A549 treated with CpdA at 1 μM for 4 hours (cell line): ENCODE results near the gene ENTREP3. TPM values are rescaled to one million over a fixed set of nuclear protein-coding genes. Genes with fewer than 3 reads are reported as not detected.

Experiments used
- total RNA-seq: library from RNA; stranded (reverse); fragments of 200-300 nt; extraction: Qiagen RNA extraction; gene quantifications from 5 replicates; pipeline ENCODE4 v1.2.3, GENCODE V29; 2022; ENCODE audit warnings: low read depth

Gene ENTREP3, protein sequence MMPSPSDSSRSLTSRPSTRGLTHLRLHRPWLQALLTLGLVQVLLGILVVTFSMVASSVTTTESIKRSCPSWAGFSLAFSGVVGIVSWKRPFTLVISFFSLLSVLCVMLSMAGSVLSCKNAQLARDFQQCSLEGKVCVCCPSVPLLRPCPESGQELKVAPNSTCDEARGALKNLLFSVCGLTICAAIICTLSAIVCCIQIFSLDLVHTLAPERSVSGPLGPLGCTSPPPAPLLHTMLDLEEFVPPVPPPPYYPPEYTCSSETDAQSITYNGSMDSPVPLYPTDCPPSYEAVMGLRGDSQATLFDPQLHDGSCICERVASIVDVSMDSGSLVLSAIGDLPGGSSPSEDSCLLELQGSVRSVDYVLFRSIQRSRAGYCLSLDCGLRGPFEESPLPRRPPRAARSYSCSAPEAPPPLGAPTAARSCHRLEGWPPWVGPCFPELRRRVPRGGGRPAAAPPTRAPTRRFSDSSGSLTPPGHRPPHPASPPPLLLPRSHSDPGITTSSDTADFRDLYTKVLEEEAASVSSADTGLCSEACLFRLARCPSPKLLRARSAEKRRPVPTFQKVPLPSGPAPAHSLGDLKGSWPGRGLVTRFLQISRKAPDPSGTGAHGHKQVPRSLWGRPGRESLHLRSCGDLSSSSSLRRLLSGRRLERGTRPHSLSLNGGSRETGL
- total RNA-seq, result 25.8 to 40.1 TPM (median 36.2 TPM) in 5 replicates

DNA sequence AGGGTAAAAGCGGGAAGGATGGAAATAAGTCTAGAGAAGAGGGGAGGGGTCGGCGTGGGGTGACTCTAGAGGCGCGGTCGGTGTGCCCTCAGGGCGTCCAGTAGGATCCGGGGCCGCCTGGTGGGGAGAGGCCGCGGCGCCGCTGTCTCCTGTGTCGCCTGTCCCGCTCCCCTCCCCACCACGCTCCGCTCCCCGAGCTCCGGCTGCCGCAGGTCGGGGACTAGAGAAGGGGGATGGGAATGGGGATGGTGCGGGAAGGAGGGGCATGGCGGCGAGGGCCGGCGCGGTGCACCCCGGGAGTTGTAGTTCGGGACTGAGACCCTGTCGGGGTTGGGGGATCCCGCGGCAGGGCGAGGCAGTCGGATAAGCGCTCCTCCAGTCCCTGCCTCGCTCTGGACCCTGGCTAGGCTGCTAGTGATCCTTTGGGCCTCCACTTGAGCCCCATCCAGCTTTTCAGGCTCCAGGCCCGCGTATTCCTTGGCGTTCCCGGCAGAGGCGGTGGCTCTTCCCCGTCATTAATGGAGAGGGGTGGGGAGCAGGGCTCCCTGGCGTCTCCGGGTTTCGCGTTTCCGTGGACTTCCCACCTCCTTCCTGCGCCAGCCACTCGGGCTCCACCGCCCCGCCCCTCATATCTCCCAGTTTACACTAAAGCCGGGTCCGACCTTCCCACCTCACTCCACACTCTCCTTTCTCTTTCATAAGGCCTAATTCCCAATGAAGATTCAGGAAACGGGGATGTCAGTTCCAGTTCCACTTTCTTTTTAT, at the start of gene ENTREP3:
Gene ENTREP3 (minus strand): TSS at position 241 of the 765 bp plus-strand sequence. CDS start 606 bp downstream, outside the sequence.

DNA sequence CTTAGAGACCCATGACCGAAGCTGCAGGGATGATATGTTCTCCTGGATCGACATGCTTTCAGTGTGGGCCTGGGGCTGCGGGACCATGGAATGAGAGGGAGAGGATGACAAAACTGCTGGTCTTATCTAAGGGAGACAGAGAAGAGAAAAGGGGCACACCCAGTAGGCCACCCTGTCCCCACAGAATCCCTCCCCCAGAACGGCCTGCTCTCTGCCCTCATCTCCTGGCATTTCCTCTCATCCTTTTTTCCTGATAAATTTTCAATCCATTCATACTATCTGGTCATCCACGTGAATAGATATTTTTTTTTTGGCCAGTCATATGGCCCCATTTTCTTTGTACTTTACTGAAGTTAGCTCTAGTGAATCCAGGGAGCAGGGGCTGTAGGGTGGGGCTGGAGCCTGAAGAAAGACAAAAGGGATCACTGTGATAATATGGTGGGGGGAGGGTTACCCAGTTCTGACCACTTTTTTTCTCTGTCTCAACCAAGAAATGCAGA, 46.1 kb upstream of the ENTREP3 start, which contains the start of gene PKLR:
Gene PKLR (minus strand): TSS at position 97 of the 500 bp plus-strand sequence. CDS start 43 bp downstream, at position 54.

DNA sequence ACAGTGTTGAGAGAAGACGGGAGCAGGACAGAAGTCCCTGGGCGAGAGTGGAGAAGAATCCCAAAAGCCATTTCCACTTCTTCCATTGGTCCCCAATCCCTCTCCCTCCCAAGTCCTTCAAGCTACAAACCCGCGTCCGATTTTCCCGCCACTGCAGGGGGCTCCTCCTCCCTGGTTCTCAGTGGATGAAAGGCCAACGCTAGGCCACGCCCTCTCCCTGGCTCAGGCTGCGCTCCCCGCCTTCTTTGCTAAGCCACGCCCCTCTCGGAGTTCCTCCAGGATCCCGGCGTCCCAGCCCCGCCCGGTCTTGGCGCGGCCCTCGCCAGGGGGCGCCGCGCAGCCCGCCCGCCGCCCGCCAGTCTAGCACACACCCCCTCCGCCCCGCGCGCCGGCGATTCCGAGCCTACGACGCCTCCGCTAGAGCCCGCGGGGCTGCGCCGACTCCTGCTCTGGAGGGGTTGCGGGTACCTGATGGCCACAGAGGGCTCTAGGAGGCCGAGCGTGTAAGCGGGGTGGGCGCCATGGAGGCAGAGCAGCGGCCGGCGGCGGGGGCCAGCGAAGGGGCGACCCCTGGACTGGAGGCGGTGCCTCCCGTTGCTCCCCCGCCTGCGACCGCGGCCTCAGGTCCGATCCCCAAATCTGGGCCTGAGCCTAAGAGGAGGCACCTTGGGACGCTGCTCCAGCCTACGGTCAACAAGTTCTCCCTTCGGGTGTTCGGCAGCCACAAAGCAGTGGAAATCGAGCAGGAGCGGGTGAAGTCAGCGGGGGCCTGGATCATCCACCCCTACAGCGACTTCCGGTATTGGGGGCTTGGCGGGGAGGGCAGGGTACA, 22.0 kb upstream of the ENTREP3 start, which contains the start of gene HCN3:
Gene HCN3 (plus strand): TSS at position 394 of the 832 bp plus-strand sequence. CDS start 128 bp downstream, at position 522.

DNA sequence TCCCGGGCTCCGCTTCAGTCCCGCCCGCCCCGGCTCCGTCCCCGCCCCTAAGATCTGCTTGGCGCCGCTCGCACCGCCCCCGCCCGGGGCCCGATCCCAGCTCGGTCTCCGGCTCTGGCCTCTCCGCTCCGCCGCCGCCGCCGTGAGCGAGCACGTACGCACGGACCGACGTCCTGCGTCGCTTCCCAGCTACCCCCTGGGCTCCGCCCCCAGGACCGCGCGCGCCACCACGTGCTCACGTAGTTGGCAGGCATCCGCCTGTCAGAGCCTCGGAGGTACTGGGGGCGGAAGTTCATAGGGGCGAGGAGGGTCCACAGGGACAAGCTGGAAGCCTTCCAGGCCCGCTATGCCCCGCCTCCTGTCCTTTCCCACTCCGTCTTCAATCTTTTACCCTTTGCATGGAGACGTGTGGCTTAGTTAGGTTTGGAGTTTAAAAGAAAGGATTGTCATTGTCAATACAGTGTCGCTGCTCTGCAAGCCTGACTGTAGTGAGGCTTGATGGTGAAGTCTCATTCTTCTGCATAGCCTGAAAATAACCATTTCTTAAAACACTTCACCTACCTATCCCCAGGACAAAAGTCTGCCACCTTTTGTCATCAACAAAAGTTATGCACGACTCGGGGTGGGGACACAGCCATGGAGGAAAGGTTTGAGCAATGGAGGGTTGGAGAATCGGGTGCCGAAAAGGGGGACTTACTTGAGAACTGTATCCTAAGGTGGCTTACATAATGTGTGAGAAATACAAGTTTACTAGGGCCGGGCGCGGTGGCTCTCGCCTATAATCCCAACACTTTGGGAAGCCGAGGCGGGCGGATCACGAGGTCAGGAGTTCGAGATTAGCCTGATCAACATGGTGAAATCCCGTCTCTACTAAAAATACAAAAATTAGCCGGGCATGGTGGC, 18.3 kb upstream of the ENTREP3 start, which contains the start of gene CLK2:
Gene CLK2 (minus strand): TSS at position 162 of the 903 bp plus-strand sequence. CDS start 2,527 bp downstream, outside the sequence.

DNA sequence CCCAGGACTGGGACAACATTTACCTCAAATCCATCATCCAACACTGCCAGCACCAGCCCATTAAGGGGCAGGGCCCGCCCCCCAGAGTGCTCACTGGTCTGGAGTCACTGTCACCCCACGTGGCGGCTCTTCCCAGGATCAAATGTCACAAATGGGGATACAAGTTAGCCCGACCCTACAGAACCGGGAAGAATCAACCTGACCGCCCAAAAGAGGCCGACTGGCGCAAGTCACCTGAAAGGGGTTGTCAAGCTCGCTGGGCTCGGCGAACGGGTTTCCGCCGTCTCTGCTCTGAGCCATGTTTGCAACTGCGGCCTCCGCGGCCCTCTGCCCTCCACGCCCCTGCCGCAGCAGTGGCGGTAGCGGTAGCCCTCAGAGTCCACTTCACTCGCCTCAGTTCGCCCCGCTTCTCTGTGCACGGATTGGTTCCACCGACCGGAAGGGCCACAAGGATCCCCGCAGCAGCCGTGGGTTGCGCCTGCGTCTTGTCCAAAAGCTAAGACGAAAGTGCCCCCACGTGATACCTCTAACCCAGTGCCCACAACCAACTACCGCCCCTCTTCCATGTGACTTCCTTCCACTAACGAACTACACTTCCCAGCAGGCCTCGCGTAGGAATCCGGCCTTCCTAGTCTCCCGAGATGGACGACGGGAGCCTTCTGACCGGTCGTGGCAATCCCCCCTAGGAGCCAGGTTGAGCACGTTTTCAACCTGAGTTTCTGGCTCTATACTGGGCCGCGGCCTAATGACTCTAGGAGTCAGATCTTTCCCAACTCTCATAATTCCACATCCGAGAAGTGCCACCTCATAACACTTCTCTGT, 6.8 kb upstream of the ENTREP3 start, which contains the start of gene SCAMP3:
Gene SCAMP3 (minus strand): TSS at position 509 of the 822 bp plus-strand sequence. CDS start 209 bp downstream, at position 300.

DNA sequence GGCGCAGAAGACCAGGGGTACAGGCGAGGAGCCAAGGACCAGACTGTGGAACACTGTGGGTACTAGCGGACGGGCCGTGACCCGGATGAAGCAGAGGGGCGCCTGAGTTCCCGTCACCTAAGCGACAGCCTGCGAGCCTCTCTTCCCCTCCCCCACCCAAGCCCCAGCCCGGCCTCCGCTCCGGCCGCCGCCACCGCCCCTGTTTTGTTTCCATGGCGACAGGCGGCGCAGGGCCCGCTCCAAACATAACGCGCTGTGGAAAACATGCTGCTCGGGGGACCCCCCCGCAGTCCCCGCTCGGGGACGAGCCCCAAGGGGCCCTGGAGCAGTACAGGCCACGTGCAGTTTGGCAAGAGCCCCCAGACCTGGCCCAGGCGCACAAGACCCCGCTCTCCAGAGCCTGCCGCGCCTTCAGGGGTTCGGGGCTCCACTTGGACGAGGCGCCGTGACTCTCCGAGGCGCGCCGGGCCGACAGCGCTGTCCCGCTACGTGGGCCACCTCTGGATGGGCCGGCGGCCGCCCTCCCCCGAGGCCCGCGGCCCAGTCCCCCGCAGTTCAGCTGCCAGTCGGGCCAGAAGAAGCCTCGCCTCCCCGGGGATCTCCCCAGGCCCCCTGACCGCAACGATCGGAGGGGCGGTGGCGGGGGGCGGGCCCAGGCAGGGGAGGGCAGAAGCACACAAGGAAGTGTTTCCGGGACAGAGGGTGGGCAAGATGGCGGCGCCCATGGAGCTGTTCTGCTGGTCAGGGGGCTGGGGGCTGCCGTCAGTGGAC, 46.6 kb downstream of the ENTREP3 start, which contains the start of gene MTX1:
Gene MTX1 (plus strand): TSS at position 155 of the 771 bp plus-strand sequence. CDS start 110 bp downstream, at position 265.

GRCh38 chr1:155207806-155208540, 47.3 kb downstream of the ENTREP3 start, which contains the start of gene THBS3:
Gene THBS3, minus strand, starts transcription at chr1:155207897. Its CDS starts 21 bp downstream, at chr1:155207876.

Other genes starting within 250 kb of the ENTREP3 start
- 0.32 to 0.79 TPM (median 0.43 TPM) in 4 of 5 replicates, not detected in the other for gene DCST2, start 221.7 kb downstream of the ENTREP3 start, total RNA-seq
- gene DCST1, start 221.7 kb downstream of the ENTREP3 start, total RNA-seq, result 0.02 TPM in 1 of 5 replicates, not detected in the others
- 53.3 to 78.1 TPM (median 69.5 TPM) in 5 replicates for gene ADAM15, start 204.2 kb downstream of the ENTREP3 start, total RNA-seq
- 7.0 to 10.0 TPM (median 8.4 TPM) in 5 replicates for gene EFNA4, start 191.7 kb downstream of the ENTREP3 start, total RNA-seq
- 2.3 to 5.0 TPM (median 4.7 TPM) in 5 replicates for gene EFNA3, start 176.6 kb downstream of the ENTREP3 start, total RNA-seq
- gene EFNA1, start 127.6 kb downstream of the ENTREP3 start, total RNA-seq, result 35.9 to 42.4 TPM (median 36.7 TPM) in 5 replicates
- 32.2 to 36.2 TPM (median 34.4 TPM) in 5 replicates for gene SLC50A1, start 119.6 kb downstream of the ENTREP3 start, total RNA-seq
- 63.4 to 108 TPM (median 93.8 TPM) in 5 replicates for gene DPM3, start 115.0 kb downstream of the ENTREP3 start, total RNA-seq
- 200 to 262 TPM (median 243 TPM) in 5 replicates for gene KRTCAP2, start 82.2 kb downstream of the ENTREP3 start, total RNA-seq
- 1.2 to 1.6 TPM (median 1.5 TPM) in 5 replicates for gene TRIM46, start 81.6 kb downstream of the ENTREP3 start, total RNA-seq
- gene THBS3, start 47.6 kb downstream of the ENTREP3 start, total RNA-seq, result 7.8 to 10.1 TPM (median 9.5 TPM) in 5 replicates
- gene MTX1, start 46.8 kb downstream of the ENTREP3 start, total RNA-seq, result 66.1 to 77.7 TPM (median 70.8 TPM) in 5 replicates
- 91.8 to 138 TPM (median 132 TPM) in 5 replicates for gene SCAMP3, start 6.9 kb upstream of the ENTREP3 start, total RNA-seq
- gene CLK2, start 18.0 kb upstream of the ENTREP3 start, total RNA-seq, result 21.7 to 30.7 TPM (median 27.5 TPM) in 5 replicates
- gene HCN3, start 22.0 kb upstream of the ENTREP3 start, total RNA-seq, result 2.9 to 5.8 TPM (median 4.5 TPM) in 5 replicates
- not detected in 5 replicates for gene PKLR, start 46.0 kb upstream of the ENTREP3 start, total RNA-seq
- 159 to 171 TPM (median 162 TPM) in 5 replicates for gene FDPS, start 53.4 kb upstream of the ENTREP3 start, total RNA-seq
- 42.4 to 55.7 TPM (median 48.0 TPM) in 5 replicates for gene RUSC1, start 65.4 kb upstream of the ENTREP3 start, total RNA-seq